ENCODE measurements around the gene PSMC4.

PSMC4 gene

DNA sequence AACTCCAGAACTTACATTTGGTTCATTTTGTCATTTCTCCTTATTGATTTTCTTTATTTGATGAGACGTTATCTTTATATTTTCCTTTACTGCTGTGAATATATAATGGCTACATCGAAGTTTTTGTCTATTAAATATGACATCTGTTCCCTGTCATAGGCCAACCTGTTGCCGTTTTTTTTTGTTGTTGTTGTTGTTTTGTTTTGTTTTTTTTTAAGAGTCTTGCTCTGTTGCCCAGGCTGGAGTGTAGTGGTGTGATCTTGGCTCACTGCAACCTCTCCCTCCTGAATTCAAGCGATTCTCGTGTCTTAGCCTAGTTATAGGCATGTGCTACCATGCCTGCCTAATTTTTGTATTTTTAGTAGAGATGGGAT is 55.6 kb downstream of the PSMC4 start:
- no peak overlapping the region for H3K4me3 ChIP-seq (ENCODE audit: low read length)
- H3K36me3 ChIP-seq (ENCODE audit: insufficient read depth, low read depth, low read length), result no peaks in the 10 kb centered on the region
- peaks cover 88% of the 10 kb centered on the region for H3K9me3 ChIP-seq (ENCODE audit: insufficient read depth, low read depth, low read length)

More for the DNA sequence above, 55.6 kb downstream of the PSMC4 start:
- Histone ChIP-seq H3K9ac (ENCODE audit: low read depth, low read length) (no peak overlapping the region), H3K27me3 (ENCODE audit: insufficient read depth, low read length) (no peaks in the 10 kb centered on the region), H3K4me1 (ENCODE audit: insufficient read depth, low read length) (no peaks in the 10 kb centered on the region), H3K27ac (ENCODE audit: low read length) (no peak overlapping the region)

Data from iPS-20b (cell line).